Measurements from ENCODE around the gene POLRMT.

The POLRMT gene

DNA sequence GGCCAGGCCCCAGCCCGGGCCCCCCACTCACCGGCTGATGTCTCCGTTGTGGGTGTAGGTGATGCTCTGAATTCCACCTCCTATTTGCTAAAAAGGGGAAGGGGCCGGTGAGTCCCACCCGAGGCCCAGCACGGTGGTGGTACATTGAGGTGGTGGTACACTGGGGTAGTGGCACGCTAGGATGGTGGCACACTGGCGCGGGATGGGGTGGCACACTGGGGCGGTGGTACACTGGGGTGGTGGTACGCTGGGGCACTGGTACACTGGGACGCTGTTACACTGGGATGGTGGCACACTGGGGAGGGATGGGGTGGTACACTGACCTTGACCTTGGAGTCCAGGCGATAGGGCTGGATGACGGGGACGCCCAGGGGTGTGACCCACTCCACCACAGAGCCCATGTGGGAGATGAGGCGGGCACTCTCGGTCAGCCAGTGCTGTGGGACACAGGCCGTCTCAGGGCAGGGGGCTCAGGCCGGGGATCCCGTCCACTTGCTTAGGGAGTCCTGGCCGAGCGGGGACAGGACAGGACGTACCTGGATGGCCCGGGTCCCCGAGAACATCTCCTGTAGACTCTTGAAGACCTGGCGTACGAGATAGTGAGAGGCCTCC, 14.6 kb downstream of the POLRMT start:
- no peak overlapping the region for H3K4me3 ChIP-seq (replicated peaks; ENCODE audit: low read depth, low read length)
- H3K36me3 ChIP-seq (ENCODE audit: control insufficient read depth, insufficient read depth, low read length), result peaks cover 21% of the 10 kb centered on the region
- TF ChIP-seq, protein P1, sequence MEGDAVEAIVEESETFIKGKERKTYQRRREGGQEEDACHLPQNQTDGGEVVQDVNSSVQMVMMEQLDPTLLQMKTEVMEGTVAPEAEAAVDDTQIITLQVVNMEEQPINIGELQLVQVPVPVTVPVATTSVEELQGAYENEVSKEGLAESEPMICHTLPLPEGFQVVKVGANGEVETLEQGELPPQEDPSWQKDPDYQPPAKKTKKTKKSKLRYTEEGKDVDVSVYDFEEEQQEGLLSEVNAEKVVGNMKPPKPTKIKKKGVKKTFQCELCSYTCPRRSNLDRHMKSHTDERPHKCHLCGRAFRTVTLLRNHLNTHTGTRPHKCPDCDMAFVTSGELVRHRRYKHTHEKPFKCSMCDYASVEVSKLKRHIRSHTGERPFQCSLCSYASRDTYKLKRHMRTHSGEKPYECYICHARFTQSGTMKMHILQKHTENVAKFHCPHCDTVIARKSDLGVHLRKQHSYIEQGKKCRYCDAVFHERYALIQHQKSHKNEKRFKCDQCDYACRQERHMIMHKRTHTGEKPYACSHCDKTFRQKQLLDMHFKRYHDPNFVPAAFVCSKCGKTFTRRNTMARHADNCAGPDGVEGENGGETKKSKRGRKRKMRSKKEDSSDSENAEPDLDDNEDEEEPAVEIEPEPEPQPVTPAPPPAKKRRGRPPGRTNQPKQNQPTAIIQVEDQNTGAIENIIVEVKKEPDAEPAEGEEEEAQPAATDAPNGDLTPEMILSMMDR (IDR thresholded peaks at IDR 0.05; ENCODE audit: insufficient read depth, low read length, poor library complexity, severe bottlenecking), result no peak
- DNase-seq (ENCODE audit: extremely low read depth, insufficient read length), result no peak
- no peaks in the 10 kb centered on the region for H3K27me3 ChIP-seq (replicated peaks; ENCODE audit: control insufficient read depth, insufficient read depth, low read length)

DNA sequence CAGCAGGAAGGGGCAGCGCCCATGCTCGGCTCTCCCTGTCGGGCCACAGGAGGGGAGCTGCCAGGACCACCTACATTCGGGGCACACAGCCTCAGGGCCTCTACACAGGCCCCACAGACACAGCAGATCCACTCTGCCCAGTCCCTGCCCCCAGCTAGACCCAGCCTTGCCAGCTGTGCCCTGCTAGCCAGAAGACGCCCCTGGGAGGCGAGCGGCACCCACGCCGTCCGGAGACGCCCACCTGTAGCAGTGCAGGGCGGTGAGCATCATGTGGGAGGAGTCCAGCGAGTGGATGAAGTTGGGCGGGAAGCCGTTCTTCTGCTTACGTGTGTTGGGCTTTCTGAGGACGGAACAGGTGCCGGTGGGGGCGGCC, 15.1 kb downstream of the POLRMT start:
- Histone ChIP-seq H3K36me3 (ENCODE audit: control insufficient read depth, insufficient read depth, low read length) (peaks cover 19% of the 10 kb centered on the region), H3K27me3 (replicated peaks; ENCODE audit: control insufficient read depth, insufficient read depth, low read length) (no peaks in the 10 kb centered on the region), H3K4me3 (replicated peaks; ENCODE audit: low read depth, low read length) (no peak overlapping the region)
- no peak for DNase-seq (ENCODE audit: extremely low read depth, insufficient read length)
- TF ChIP-seq, protein P1 (IDR thresholded peaks at IDR 0.05; ENCODE audit: insufficient read depth, low read length, poor library complexity, severe bottlenecking), result no peak

DNA sequence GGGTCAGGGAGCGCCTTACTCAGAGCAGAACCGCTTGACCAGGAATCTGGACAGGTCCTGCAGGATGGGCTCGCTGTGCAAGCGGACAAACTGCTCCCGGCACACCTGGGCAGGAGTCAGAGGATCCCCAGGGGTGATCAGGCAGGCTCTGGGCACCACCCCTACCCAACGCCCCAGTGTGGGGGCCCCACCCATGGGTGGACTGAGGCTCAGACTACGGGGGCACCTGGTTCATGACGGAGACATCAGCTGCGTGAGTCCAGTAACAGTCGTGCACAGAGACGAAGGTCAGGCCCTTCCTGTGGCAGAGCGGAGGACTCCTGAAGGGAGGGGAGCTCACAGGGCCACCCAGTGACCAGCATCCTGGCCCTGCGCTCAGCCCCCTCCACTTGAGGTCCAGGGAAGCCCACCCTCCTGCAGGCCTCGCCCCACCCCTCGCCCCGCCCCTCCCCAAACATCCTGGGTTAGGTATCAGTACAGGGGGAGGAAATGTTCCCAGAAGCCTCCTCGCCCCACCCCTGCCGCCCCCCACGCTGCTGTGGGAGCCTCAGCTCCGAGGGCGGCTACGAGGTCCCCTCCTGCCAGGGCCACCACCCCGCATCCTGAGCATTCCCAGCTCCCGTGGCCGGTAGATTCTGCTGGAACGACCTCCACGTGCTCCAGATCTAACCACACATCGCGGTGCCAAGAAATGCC, 15.6 kb downstream of the POLRMT start:
- DNase-seq (ENCODE audit: extremely low read depth, insufficient read length), result no peak
- H3K27me3 ChIP-seq (replicated peaks; ENCODE audit: control insufficient read depth, insufficient read depth, low read length), result no peaks in the 10 kb centered on the region
- TF ChIP-seq, protein P1 (IDR thresholded peaks at IDR 0.05; ENCODE audit: insufficient read depth, low read length, poor library complexity, severe bottlenecking), result no peak
- peaks cover 19% of the 10 kb centered on the region for H3K36me3 ChIP-seq (ENCODE audit: control insufficient read depth, insufficient read depth, low read length)
- no peak overlapping the region for H3K4me3 ChIP-seq (replicated peaks; ENCODE audit: low read depth, low read length)

DNA sequence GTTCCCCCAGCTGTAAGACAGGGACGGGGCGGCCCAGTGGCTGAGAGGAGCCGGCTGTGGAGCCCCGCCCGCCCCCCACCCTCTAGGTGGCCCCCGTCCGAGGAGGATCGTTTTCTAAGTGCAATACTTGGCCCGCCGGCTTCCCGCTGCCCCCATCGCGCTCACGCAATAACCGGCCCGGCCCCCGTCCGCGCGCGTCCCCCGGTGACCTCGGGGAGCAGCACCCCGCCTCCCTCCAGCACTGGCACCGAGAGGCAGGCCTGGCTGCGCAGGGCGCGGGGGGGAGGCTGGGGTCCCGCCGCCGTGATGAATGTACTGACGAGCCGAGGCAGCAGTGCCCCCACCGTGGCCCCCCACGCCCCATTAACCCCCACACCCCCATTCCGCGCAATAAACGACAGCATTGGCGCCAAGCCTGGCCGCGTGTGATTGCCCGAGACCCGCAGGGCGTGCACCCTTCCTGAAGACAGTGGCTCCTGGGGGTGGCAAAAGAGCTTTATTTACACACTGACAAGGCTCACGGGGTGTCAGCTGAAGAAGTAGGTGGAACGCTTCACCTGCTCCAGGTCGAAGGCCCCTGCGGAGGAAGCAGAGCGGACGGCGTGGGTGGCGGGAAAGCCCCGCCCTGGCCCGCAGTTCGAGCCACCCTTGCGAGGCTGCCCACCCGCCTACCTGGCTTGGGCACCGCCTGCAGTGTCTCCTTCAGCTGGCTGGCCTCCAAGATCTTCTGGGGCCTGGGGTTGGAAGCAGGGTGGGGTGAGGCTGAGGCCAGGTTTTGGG, 16.4 kb downstream of the POLRMT start:
- no peak overlapping the region for H3K4me3 ChIP-seq (replicated peaks; ENCODE audit: low read depth, low read length)
- TF ChIP-seq, protein P1 (IDR thresholded peaks at IDR 0.05; ENCODE audit: insufficient read depth, low read length, poor library complexity, severe bottlenecking), result no peak
- H3K36me3 ChIP-seq (ENCODE audit: control insufficient read depth, insufficient read depth, low read length), result peaks cover 17% of the 10 kb centered on the region
- no peaks in the 10 kb centered on the region for H3K27me3 ChIP-seq (replicated peaks; ENCODE audit: control insufficient read depth, insufficient read depth, low read length)
- DNase-seq (ENCODE audit: extremely low read depth, insufficient read length), result no peak

DNA sequence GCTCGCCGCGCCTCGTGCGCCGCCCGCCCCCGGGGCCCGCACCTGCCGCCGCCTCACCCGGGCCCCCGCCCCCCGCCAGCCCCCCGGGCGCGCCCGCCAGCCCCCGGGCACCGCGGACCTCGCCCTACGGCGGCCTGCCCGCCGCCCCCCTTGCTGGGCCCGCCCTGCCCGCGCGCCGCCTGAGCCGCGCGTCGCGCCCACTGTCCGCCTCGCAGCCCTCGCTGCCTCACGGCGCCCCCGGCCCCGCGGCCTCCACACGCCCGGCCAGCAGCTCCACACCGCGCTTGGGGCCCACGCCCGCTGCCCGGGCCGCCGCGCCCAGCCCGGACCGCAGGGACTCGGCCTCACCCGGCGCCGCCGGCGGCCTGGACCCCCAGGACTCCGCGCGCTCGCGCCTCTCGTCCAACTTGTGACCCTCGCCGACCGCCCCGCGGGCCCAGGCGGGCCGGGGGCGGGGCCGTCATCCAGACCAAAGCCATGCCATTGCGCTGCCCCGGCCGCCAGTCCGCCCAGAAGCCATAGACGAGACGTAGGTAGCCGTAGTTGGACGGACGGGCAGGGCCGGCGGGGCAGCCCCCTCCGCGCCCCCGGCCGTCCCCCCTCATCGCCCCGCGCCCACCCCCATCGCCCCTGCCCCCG, 17.2 kb downstream of the POLRMT start:
- peaks cover 15% of the 10 kb centered on the region for H3K36me3 ChIP-seq (ENCODE audit: control insufficient read depth, insufficient read depth, low read length)
- H3K27me3 ChIP-seq (replicated peaks; ENCODE audit: control insufficient read depth, insufficient read depth, low read length), result no peaks in the 10 kb centered on the region
- no peak for DNase-seq (ENCODE audit: extremely low read depth, insufficient read length)
- TF ChIP-seq, protein P1 (IDR thresholded peaks at IDR 0.05; ENCODE audit: insufficient read depth, low read length, poor library complexity, severe bottlenecking), result no peak
- no peak overlapping the region for H3K4me3 ChIP-seq (replicated peaks; ENCODE audit: low read depth, low read length)
